GM12878 (cell line): ENCODE results near the gene AUNIP. TPM values are rescaled to one million over a fixed set of nuclear protein-coding genes. Genes with fewer than 3 reads are reported as not detected.

Experiments
- ATAC-seq: fragments of 200-7000 bp; cut with Tn5 transposase; 3 replicates; pipeline ENCODE4 v1.9.1; 2020; ENCODE audit warnings: mild to moderate bottlenecking, moderate library complexity
- BruUV-seq: library from RNA; stranded (reverse); fragments of 400-500 nt; replicated peaks from 2 replicates; lab custom pipeline; 2021; lab: Mats Ljungman, UMichigan
- CTCF ChIA-PET: fragments of 300-600 bp; sonication (Branson Sonifier 250); formaldehyde crosslinking; extraction: SDS; loops from one replicate; lab custom pipeline; 2021; ENCODE audit warnings: inconsistent platforms; lab: Yijun Ruan, JAX
- POLR2A ChIA-PET: fragments of 350-600 bp; formaldehyde crosslinking; extraction: SDS; loops from one replicate; lab custom pipeline; 2021; ENCODE audit warnings: inconsistent platforms; lab: Charles Lee
- RAD21 ChIA-PET: fragments of 300-600 bp; sonication (Branson Sonifier 250); formaldehyde crosslinking; loops from one replicate; lab custom pipeline; 2023; ENCODE audit warnings: antibody characterized with exemption; ENCODE audit not compliant: unreplicated experiment; lab: Charles Lee
- SMC1A ChIA-PET: fragments of 300-600 bp; sonication (Branson Sonifier 250); formaldehyde crosslinking; loops from one replicate; lab custom pipeline; 2023; ENCODE audit not compliant: unreplicated experiment, uncharacterized antibody; lab: Charles Lee
- DNase-seq: peaks from one replicate; pipeline ENCODE4 v3.0.0-alpha.2; 2011; ENCODE audit warnings: low read depth, low spot score
- FAIRE-seq: peaks from 3 replicates; lab custom pipeline; 2011; peaks lifted over from hg19 to GRCh38; lab: Jason Lieb, UNC
- H2AFZ ChIP-seq: 2 replicates; pipeline ENCODE4 v1.6.0; 2011; ENCODE audit warnings: low read depth, low read length, control low read depth; ENCODE audit not compliant: control insufficient read depth
- H3K27ac ChIP-seq: 2 replicates; pipeline ENCODE4 v1.5.1; 2011; ENCODE audit warnings: control low read depth; ENCODE audit not compliant: control insufficient read depth, insufficient read depth
- H3K27me3 ChIP-seq, 2 experiments: replicated peaks in 1 of 2; 2 replicates each; pipeline versions ENCODE4 v1.6.0 to v1.6.1; 2011; ENCODE audit warnings: low read length in 1 of 2; ENCODE audit not compliant: control insufficient read depth in 2 of 2, insufficient read depth in 2 of 2
- H3K36me3 ChIP-seq, 2 experiments: 2 replicates each; pipeline ENCODE4 v1.5.1; 2011; ENCODE audit warnings: low read length in 1 of 2; ENCODE audit not compliant: control insufficient read depth in 2 of 2, insufficient read depth in 2 of 2
- H3K4me1 ChIP-seq: 2 replicates; pipeline ENCODE4 v1.6.1; 2011; ENCODE audit warnings: mild to moderate bottlenecking, low read length, moderate library complexity, mixed read lengths; ENCODE audit not compliant: control insufficient read depth, insufficient read depth
- H3K4me2 ChIP-seq: 2 replicates; pipeline ENCODE4 v1.6.0; 2011; ENCODE audit warnings: control low read depth; ENCODE audit not compliant: control insufficient read depth, insufficient read depth
- H3K4me3 ChIP-seq: fragments of 200-600 bp; sonication (generic); 2 replicates; pipeline ENCODE4 v1.5.1; 2016
- H3K79me2 ChIP-seq: 2 replicates; pipeline ENCODE4 v1.6.0; 2011; ENCODE audit warnings: low read length; ENCODE audit not compliant: control insufficient read depth, insufficient read depth
- H3K9ac ChIP-seq: 2 replicates; pipeline ENCODE4 v1.8.0; 2011; ENCODE audit warnings: low read length, control low read depth, mixed read lengths; ENCODE audit not compliant: control insufficient read depth, insufficient read depth
- H3K9me3 ChIP-seq: replicated peaks from 3 replicates; pipeline ENCODE4 v1.5.1; 2011; ENCODE audit warnings: mild to moderate bottlenecking, low read length; ENCODE audit not compliant: control insufficient read depth, insufficient read depth
- H4K20me1 ChIP-seq: 2 replicates; pipeline ENCODE4 v1.6.0; 2011; ENCODE audit not compliant: control insufficient read depth, insufficient read depth
- CBFB ChIP-seq: IDR thresholded peaks from 2 replicates; pipeline ENCODE4 v1.6.1; 2016; ENCODE audit warnings: antibody characterized with exemption, low read depth
- IKZF1 ChIP-seq: fragments of 450-650 bp; conservative IDR thresholded peaks from 2 replicates; pipeline ENCODE4 v1.6.1; 2017; ENCODE audit warnings: antibody characterized with exemption, mild to moderate bottlenecking
- JUNB ChIP-seq: IDR thresholded peaks from 2 replicates; pipeline ENCODE4 v1.6.1; 2016; ENCODE audit warnings: antibody characterized with exemption, mild to moderate bottlenecking
- JUND ChIP-seq: IDR thresholded peaks from 2 replicates; pipeline ENCODE4 v1.6.1; 2012; ENCODE audit warnings: low read depth, mild to moderate bottlenecking, low read length, improper control_type of control experiment, moderate library complexity
- MYC ChIP-seq: IDR thresholded peaks from 2 replicates; pipeline ENCODE4 v1.6.1; 2011; ENCODE audit warnings: mild to moderate bottlenecking, low read length, moderate library complexity, inconsistent platforms; ENCODE audit not compliant: insufficient read depth, insufficient replicate concordance, insufficient read length, severe bottlenecking
- PML ChIP-seq: IDR thresholded peaks from 2 replicates; pipeline ENCODE4 v1.6.1; 2012; ENCODE audit warnings: low read length, inconsistent platforms
- POLR2A ChIP-seq: IDR thresholded peaks from 2 replicates; pipeline ENCODE4 v1.6.1; 2011; ENCODE audit warnings: low read depth, mild to moderate bottlenecking, low read length
- POLR2AphosphoS5 ChIP-seq: IDR thresholded peaks from 2 replicates; pipeline ENCODE4 v1.6.1; 2011; ENCODE audit warnings: mild to moderate bottlenecking, low read length, inconsistent platforms
- RUNX3 ChIP-seq: IDR thresholded peaks from 2 replicates; pipeline ENCODE4 v1.6.1; 2012; ENCODE audit warnings: low read length, inconsistent platforms
- TCF12 ChIP-seq: IDR thresholded peaks from 2 replicates; pipeline ENCODE4 v1.6.1; 2011; ENCODE audit warnings: low read depth, mild to moderate bottlenecking, low read length
- ZNF274 ChIP-seq: IDR thresholded peaks from one replicate; pipeline ENCODE4 v1.8.0; 2011; ENCODE audit not compliant: insufficient read length, insufficient read depth
- WGBS: methylation state at CpG from one replicate; pipeline ENCODE4 v1.1.6; 2016; ENCODE audit warnings: low lambda C conversion rate; ENCODE audit not compliant: insufficient replicate concordance, insufficient coverage; ENCODE audit errors: missing lambda C conversion rate; 5-methylcytosine and 5-hydroxymethylcytosine counted together
- in situ Hi-C: fragments of 300-500 bp; cut with MboI; formaldehyde crosslinking; loops from 9 replicates; pipeline ENCODE4 v1.14.3; 2018; ENCODE audit warnings: mixed read lengths
- intact Hi-C: fragments of 100-400 bp; cut with micrococcal nuclease; formaldehyde crosslinking; loops from one replicate; pipeline ENCODE4 v1.14.2; 2022; ENCODE audit not compliant: unreplicated experiment
- polyA plus RNA-seq, 11 experiments: library from polyadenylated mRNA; depleted of rRNA in 4 of 11; unstranded in 6 of 11; stranded (reverse) in 5 of 11; fragments of >200 nt; fragmentation: Nextera tagmentation in 4 of 11; fragmentation: Illumina TruSeq in 1 of 11; extraction: Ambion mirVana in 4 of 11; extraction: Trizol in 1 of 11; gene quantifications; 1 replicate in 1 of 11; 2 replicates in 10 of 11; pipeline versions ENCODE4 v1.2.1 to v1.2.3, GENCODE V29; 2011 to 2016; ENCODE audit warnings: inconsistent platforms in 2 of 11, missing spikeins in 2 of 11, low read depth in 1 of 11
- total RNA-seq, 4 experiments: library from RNA; depleted of rRNA in 3 of 4; stranded (reverse); fragments of >200 nt in 3 of 4; fragmentation: Illumina TruSeq in 1 of 4; extraction: Trizol in 1 of 4; gene quantifications; 2 replicates each; pipeline versions ENCODE4 v1.2.1 to v1.2.3, GENCODE V29; 2013 to 2021
- TF ChIP-seq, protein P1 (sequence below): fragments of 450-650 bp; IDR thresholded peaks from 2 replicates; pipeline ENCODE4 v1.6.1; 2018; ENCODE audit warnings: mild to moderate bottlenecking, low read depth, moderate library complexity; ENCODE audit not compliant: partially characterized antibody

AUNIP gene
- total and polyA plus RNA-seq, 10 of the 15 experiments (the other 5 are each of a cell fraction or from before 2014, with no cell fraction given) = 3.9 to 20.0 (median 12.7) TPM

DNA sequence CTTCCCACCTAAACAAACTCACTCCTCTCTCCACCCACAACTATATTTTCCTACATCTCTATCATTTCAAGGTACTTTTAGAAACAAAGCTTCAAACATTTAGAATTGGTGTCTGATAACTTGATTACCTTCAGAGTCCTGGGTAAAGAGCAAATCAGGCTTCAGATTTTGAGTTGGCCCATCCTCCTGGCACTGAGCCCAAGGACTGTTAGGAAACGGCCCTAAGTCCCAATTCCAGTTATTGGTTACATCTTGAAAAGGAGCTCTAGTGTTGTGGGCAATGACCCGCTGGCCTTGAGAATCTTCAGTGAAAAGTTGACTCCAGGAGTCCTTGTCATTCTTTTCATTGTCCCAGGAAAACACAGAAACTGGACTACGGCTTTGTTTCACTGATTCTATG is 24.4 kb downstream of the AUNIP start:
- H4K20me1 ChIP-seq = no peaks in the 10 kb centered on the region
- ChIA-PET RAD21 (interaction anchor here (0.6 kb wide), 1 partner anchor 194 kb away, joined by 3 read pairs; no protein-coding TSS in a partner anchor), SMC1A (interaction anchor here (0.6 to 1.9 kb wide), 5 partner anchors 10 to 133 kb away, joined by 3 to 7 read pairs (median 3); no protein-coding TSS in a partner anchor), CTCF (interaction anchor here (1.5 to 2.0 kb wide), 2 partner anchors 10 to 61 kb away, joined by 5 to 6 read pairs; no protein-coding TSS in a partner anchor), POLR2A (interaction anchor here (1.1 kb wide), 1 partner anchor 162 kb away, joined by 3 read pairs; no protein-coding TSS in a partner anchor)
- TF ChIP-seq TCF12 (no peak), CBFB (no peak), IKZF1 (no peak), JUND (no peak), POLR2A (no peak), PML (no peak), ZNF274 (no peak), JUNB (no peak), POLR2AphosphoS5 (no peak), RUNX3 (no peak), MYC (no peak)
- TF ChIP-seq, protein P1, sequence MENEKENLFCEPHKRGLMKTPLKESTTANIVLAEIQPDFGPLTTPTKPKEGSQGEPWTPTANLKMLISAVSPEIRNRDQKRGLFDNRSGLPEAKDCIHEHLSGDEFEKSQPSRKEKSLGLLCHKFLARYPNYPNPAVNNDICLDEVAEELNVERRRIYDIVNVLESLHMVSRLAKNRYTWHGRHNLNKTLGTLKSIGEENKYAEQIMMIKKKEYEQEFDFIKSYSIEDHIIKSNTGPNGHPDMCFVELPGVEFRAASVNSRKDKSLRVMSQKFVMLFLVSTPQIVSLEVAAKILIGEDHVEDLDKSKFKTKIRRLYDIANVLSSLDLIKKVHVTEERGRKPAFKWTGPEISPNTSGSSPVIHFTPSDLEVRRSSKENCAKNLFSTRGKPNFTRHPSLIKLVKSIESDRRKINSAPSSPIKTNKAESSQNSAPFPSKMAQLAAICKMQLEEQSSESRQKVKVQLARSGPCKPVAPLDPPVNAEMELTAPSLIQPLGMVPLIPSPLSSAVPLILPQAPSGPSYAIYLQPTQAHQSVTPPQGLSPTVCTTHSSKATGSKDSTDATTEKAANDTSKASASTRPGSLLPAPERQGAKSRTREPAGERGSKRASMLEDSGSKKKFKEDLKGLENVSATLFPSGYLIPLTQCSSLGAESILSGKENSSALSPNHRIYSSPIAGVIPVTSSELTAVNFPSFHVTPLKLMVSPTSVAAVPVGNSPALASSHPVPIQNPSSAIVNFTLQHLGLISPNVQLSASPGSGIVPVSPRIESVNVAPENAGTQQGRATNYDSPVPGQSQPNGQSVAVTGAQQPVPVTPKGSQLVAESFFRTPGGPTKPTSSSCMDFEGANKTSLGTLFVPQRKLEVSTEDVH = no peak
- in situ Hi-C loops (no loop called here), intact Hi-C loops (no loop called here)
- no peak for ATAC-seq
- TSS peak; percentile 52 for BruUV-seq
- H3K27ac ChIP-seq = no peak overlapping the region
- peaks cover 4 to 24% of the 10 kb centered on the region in 2 experiments for H3K36me3 ChIP-seq
- H3K9ac ChIP-seq = no peak overlapping the region
- no peaks in the 10 kb centered on the region for H3K27me3 ChIP-seq
- no peak overlapping the region for H3K4me3 ChIP-seq
- no peaks in the 10 kb centered on the region for H3K79me2 ChIP-seq
- no peaks in the 10 kb centered on the region for H3K9me3 ChIP-seq
- no peaks in the 10 kb centered on the region for H3K4me1 ChIP-seq
- WGBS = 75% methylated on average over 3 of the region's 3 CpGs
- no peak for DNase-seq
- no peak for FAIRE-seq
- H3K4me2 ChIP-seq = no peak overlapping the region
- H2AFZ ChIP-seq = no peak overlapping the region
